Spleen (tissue), 11 donors: Measurements from ENCODE around the gene APOA5. TPM values are rescaled to one million over a fixed set of nuclear protein-coding genes. Genes with fewer than 3 reads are reported as not detected.

Experiments
- DNase-seq: peaks from one replicate; pipeline ENCODE4 v3.0.0-alpha.2; 2020
- H3K27ac ChIP-seq, 8 donors: fragments of 200-600 bp; sonication (generic) in 7 of 8; 1 replicate in 4 of 8; 2 replicates in 4 of 8; pipeline versions ENCODE4 v1.5.0 to v1.8.0; 2016 to 2021; ENCODE audit warnings: inconsistent platforms in 4 of 8, mild to moderate bottlenecking in 4 of 8, moderate library complexity in 1 of 8
- H3K27me3 ChIP-seq, 7 donors: fragments of 200-600 bp; sonication (generic) in 6 of 7; replicated peaks in 1 of 7; 1 replicate in 4 of 7; 2 replicates in 3 of 7; pipeline versions ENCODE4 v1.5.0 to v1.8.0; 2016 to 2021; ENCODE audit warnings: inconsistent platforms in 3 of 7, mild to moderate bottlenecking in 1 of 7
- H3K36me3 ChIP-seq, 6 donors: fragments of 200-600 bp; sonication (generic) in 5 of 6; 1 replicate in 4 of 6; 2 replicates in 2 of 6; pipeline versions ENCODE4 v1.5.0 to v1.8.0; 2016 to 2021; ENCODE audit warnings: inconsistent platforms in 2 of 6
- H3K4me1 ChIP-seq, 6 donors: fragments of 200-600 bp; sonication (generic) in 5 of 6; 1 replicate in 3 of 6; 2 replicates in 3 of 6; pipeline versions ENCODE4 v1.5.0 to v1.8.0; 2016 to 2021; ENCODE audit warnings: inconsistent platforms in 3 of 6
- H3K4me3 ChIP-seq, 8 donors: fragments of 200-600 bp; sonication (generic) in 7 of 8; 1 replicate in 4 of 8; 2 replicates in 4 of 8; pipeline versions ENCODE4 v1.5.0 to v1.8.0; 2016 to 2021; ENCODE audit warnings: inconsistent platforms in 4 of 8, mild to moderate bottlenecking in 4 of 8, moderate library complexity in 2 of 8
- H3K9me3 ChIP-seq, 8 donors: fragments of 200-600 bp; sonication (generic) in 7 of 8; 1 replicate in 4 of 8; 2 replicates in 4 of 8; pipeline versions ENCODE4 v1.5.0 to v1.8.0; 2016 to 2021; ENCODE audit warnings: inconsistent platforms in 4 of 8
- CTCF ChIP-seq, 11 experiments: fragments of 200-600 bp in 7 of 11; fragments of 450-650 bp in 4 of 11; sonication (generic) in 4 of 11; IDR thresholded peaks in 8 of 11; conservative IDR thresholded peaks in 3 of 11; 1 replicate in 7 of 11; 2 replicates in 4 of 11; pipeline versions ENCODE4 v1.4.0 to v1.8.0; 2016 to 2021; ENCODE audit warnings: antibody characterized with exemption in 11 of 11, inconsistent platforms in 4 of 11, mild to moderate bottlenecking in 1 of 11
- POLR2A ChIP-seq, 3 donors: fragments of 450-650 bp; IDR thresholded peaks; one replicate each; pipeline ENCODE4 v1.5.1; 2017; ENCODE audit warnings: antibody characterized with exemption in 3 of 3, mild to moderate bottlenecking in 1 of 3
- POLR2AphosphoS5 ChIP-seq, 3 donors: sonication (generic); formaldehyde crosslinking; IDR thresholded peaks; one replicate each; pipeline ENCODE4 v1.5.1; 2017; ENCODE audit warnings: antibody characterized with exemption in 3 of 3
- WGBS, 5 donors: extraction: QIAGEN DNeasy Blood & Tissue Kit in 3 of 5; methylation state at CpG; one replicate each; pipeline versions ENCODE4 v1.1.5 to v1.1.7; 2013 to 2018; 5-methylcytosine and 5-hydroxymethylcytosine counted together
- intact Hi-C: fragments of 100-400 bp; cut with DNase I; formaldehyde crosslinking; loops from one replicate; pipeline ENCODE4 v1.15.0; 2023; ENCODE audit warnings: low total_unique reads
- polyA plus RNA-seq, 3 donors: library from polyadenylated mRNA; stranded (reverse); fragments of 200-250 nt; gene quantifications; one replicate each; pipeline ENCODE4 v1.2.1, GENCODE V29; 2013
- total RNA-seq, 7 donors: library from RNA; depleted of rRNA in 3 of 7; stranded (reverse); fragments of >200 nt in 3 of 7; fragmentation: NEBNext Ultra II Directional in 4 of 7; extraction: Animal tissue kit (Norgen Biotek cat#: 25700) in 4 of 7; gene quantifications; one replicate each; pipeline versions ENCODE4 v1.1.0 to v1.2.1, GENCODE V29; 2016 to 2021
- donor health status: healthy with polysubstance abuse.
- donor health status: DM: no; HTN: no; CAD: no; lungs with moderate emphysema.
- donor health status: DM: no; HTN: no; CAD: no.
- donor health status: Bipolar disorder and iron deficiency.
- donor health status: healthy.
- donor health status: DM: no; HTN: no; CAD: no.
- donor health status: DM: yes; HTN: yes; CAD: no.

The APOA5 gene
- total and polyA plus RNA-seq, 10 donors = not detected

DNA sequence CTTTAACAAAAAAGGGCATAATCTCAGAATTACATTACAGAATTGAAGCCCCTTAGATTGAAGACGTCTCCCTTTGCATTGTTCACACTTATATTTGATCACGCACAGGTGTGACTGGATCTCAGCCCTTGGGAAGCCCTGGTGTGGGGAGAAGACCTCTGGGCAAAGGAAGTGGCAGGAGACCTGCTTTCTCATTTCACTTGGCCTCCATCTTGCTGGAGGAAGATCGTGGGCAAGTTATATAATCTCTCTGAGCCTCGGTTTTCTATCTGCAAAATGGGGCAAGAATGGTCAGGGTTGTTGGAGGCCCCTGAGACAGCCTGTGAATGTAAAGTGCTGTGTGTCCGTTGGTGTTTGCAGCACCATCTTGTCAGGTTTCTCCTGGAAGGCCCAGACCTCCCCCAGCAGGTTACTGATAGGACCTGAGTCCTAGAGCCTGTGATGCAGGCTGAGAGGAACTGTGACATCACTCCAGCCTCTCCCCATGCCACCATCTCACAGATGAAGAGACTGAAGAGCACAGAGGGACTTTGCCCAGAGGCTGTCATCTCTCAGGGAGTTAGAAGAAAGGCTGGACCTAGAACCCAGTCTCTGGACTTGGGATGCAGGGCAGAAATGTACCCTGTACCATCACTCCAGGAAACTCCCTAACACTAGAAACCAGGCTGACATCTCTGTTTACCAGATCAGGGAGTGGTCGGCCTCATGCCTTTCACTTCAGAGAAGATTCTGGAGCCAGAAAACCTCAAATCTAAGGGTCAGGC lies 46.8 kb upstream of the APOA5 start:
- TF ChIP-seq POLR2A (IDR thresholded peaks at IDR 0.05) (no peak), CTCF (IDR thresholded peaks at IDR 0.05 in 8 of 11, conservative IDR thresholded peaks at IDR 0.05 in 3 of 11) (no peak), POLR2AphosphoS5 (IDR thresholded peaks at IDR 0.05) (no peak)
- H3K36me3 ChIP-seq = peaks cover 0 to 11% (median 4%) of the 10 kb centered on the region in 6 donors
- intact Hi-C loops = no loop called here
- H3K9me3 ChIP-seq = no peaks in the 10 kb centered on the region
- no peak overlapping the region for H3K4me3 ChIP-seq
- H3K4me1 ChIP-seq = peaks cover 9 to 39% (median 22%) of the 10 kb centered on the region in 6 donors
- DNase-seq = no peak
- H3K27me3 ChIP-seq = peaks cover 0 to 8% (median 0%) of the 10 kb centered on the region in 7 donors
- H3K27ac ChIP-seq = no peak overlapping the region
- WGBS, 5 donors = 82 to 92% (median 88%) methylated on average over 5 to 6 of the region's 6 CpGs

DNA sequence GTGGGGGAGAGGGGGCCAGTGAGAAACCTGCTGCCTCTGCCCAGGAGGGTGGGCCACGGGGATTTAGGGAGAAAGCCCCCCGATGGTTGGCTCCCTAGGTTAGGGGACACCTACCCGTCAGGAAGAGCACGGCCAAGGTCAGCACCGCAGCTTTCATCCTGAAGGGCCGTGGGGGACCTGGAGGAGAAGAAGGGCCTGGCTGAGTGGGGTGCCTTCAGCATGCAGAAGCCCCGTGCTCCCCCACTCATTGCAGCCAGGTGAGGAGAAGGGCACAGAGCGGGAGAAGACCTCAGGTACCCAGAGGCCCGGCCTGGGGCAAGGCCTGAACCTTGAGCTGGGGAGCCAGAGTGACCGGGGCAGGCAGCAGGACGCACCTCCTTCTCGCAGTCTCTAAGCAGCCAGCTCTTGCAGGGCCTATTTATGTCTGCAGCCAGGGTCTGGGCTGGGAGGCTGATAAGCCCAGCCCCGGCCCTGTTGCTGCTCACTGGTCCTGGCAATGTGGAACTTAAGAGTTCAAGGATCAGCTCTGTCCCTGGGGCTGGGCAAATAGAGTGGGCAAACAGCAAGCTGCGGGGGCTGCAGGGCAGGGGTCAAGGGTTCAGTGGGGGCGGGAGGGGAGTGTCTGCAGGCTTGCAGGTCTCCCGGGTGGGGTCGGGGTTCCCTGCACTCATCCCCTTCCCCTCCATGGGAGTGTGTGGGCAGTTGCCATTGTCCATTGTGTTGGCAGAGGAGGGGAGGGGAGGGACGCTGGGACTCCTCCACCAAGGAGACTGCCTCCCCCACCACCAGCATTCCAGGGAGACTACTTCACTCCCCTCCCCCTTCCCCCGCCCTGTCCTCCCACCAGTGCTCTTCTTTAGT lies 45.8 kb upstream of the APOA5 start, which contains the start of gene APOA1:
TSS of gene APOA1 (minus strand) at position 392 of the 861 bp plus-strand sequence. CDS start at position 157, 235 bp downstream.
- no peak for TF ChIP-seq CTCF (IDR thresholded peaks at IDR 0.05 in 8 of 11, conservative IDR thresholded peaks at IDR 0.05 in 3 of 11)
- no peak within 1 kb of the TSS for H3K4me3 ChIP-seq
- H3K27me3 ChIP-seq = peaks cover 0 to 8% (median 0%) of the 10 kb centered on the region in 7 donors
- intact Hi-C loops = no loop called here
- peak; percentile 69 for DNase-seq
- H3K9me3 ChIP-seq = no peaks in the 10 kb centered on the region
- peaks cover 9 to 39% (median 22%) of the 10 kb centered on the region in 6 donors for H3K4me1 ChIP-seq
- WGBS, 5 donors = 62 to 85% (median 82%) methylated on average over 16 to 19 of the region's 19 CpGs
- H3K27ac ChIP-seq = peak within 1 kb of the TSS in 3 of 8 donors; percentile 66 to 81 (median 72)
- peaks cover 0 to under 1% (median 0%) of the 10 kb centered on the region in 6 donors for H3K36me3 ChIP-seq

DNA sequence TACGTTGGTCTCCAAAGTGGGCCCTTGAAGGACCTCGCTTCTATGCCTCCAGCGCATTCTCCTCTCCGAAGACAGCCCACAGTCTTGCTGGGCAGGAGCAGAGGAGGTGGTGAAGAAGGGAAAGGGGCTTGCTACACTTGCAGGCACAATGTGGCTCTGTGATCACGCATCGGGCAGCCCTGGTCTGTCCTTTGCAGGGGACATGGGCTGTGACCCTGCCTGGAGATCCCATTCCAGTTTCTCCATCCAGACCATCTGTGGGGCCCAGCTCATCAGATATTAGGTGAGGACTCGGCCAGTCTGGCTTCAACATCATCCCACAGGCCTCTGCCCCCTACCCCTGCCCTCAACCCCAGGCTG lies 44.9 kb upstream of the APOA5 start:
- WGBS, 5 donors = 73 to 96% (median 88%) methylated on average over 7 of the region's 7 CpGs
- TF ChIP-seq POLR2AphosphoS5 (IDR thresholded peaks at IDR 0.05) (no peak), CTCF (IDR thresholded peaks at IDR 0.05 in 8 of 11, conservative IDR thresholded peaks at IDR 0.05 in 3 of 11) (no peak), POLR2A (IDR thresholded peaks at IDR 0.05) (no peak)
- H3K36me3 ChIP-seq = no peaks in the 10 kb centered on the region
- H3K9me3 ChIP-seq = no peaks in the 10 kb centered on the region
- H3K4me1 ChIP-seq = peaks cover 9 to 39% (median 22%) of the 10 kb centered on the region in 6 donors
- H3K27me3 ChIP-seq = peaks cover 0 to 8% (median 0%) of the 10 kb centered on the region in 7 donors
- H3K4me3 ChIP-seq = no peak overlapping the region
- DNase-seq = peak; percentile 65
- intact Hi-C loops = no loop called here
- H3K27ac ChIP-seq = peak overlapping the region in 3 of 8 donors; percentile 66 to 81 (median 72)
